ENCODE data around the gene TBC1D14. TPM values are rescaled to one million over a fixed set of nuclear protein-coding genes. Genes with fewer than 3 reads are reported as not detected.

TBC1D14 gene
- total and polyA plus RNA-seq, 2 of the 8 experiments (the other 6 are each of a cell fraction or from before 2014, with no cell fraction given) = 45.6 to 48.2 TPM

- 90% methylated on average over 21 of the region's 21 CpGs; no CpG with 5 or more reads in 1 of the 2 experiments for WGBS, 2 experiments (ENCODE audit: extremely low coverage in 1 of 2, insufficient coverage in 1 of 2, insufficient read length in 1 of 2, insufficient replicate concordance in 2 of 2, low coverage in 1 of 2, low lambda C conversion rate in 2 of 2, missing lambda C conversion rate in 1 of 2)
- Histone ChIP-seq H3K4ac (replicated peaks; ENCODE audit: insufficient read length, low read depth, low read length) (peak overlapping the region; percentile 29), H2AK5ac (ENCODE audit: low read depth, low read length) (no peak overlapping the region), H3K79me1 (ENCODE audit: low read depth, low read length) (no peaks in the 10 kb centered on the region), H3K4me2 (ENCODE audit: insufficient read depth in 1 of 2, low read depth in 2 of 2, low read length in 2 of 2) (no peak overlapping the region), H2BK5ac (ENCODE audit: low read depth, low read length) (no peak overlapping the region), H4K5ac (ENCODE audit: insufficient read length, low read depth, low read length) (no peak overlapping the region), H3K23me2 (ENCODE audit: low read depth, low read length) (no peaks in the 10 kb centered on the region), H3K9ac (replicated peaks in 1 of 4; ENCODE audit: extremely low read depth in 1 of 4, low read depth in 3 of 4, low read length in 3 of 4) (no peak overlapping the region; a peak in 1 of 7 replicates), H2AFZ (ENCODE audit: low read length) (no peak overlapping the region), H2BK20ac (ENCODE audit: low read length) (no peak overlapping the region), H3K18ac (ENCODE audit: extremely low read depth, low read length) (no peak overlapping the region), H2BK12ac (ENCODE audit: low read depth, low read length) (no peak overlapping the region), H2BK15ac (ENCODE audit: low read length) (no peak overlapping the region), H3K14ac (ENCODE audit: insufficient read length) (no peak overlapping the region), H3K56ac (replicated peaks; ENCODE audit: insufficient read length, low read depth, low read length) (no peak overlapping the region), H3K23ac (ENCODE audit: insufficient read length) (no peak overlapping the region), H4K91ac (replicated peaks; ENCODE audit: insufficient read length, low read length) (no peak overlapping the region), H3K4me3 (ENCODE audit: extremely low read depth in 1 of 4, insufficient read depth in 2 of 4, low read depth in 3 of 4, low read length in 4 of 4) (no peak overlapping the region), H2BK120ac (replicated peaks; ENCODE audit: low read depth, low read length) (no peak overlapping the region), H3K79me2 (ENCODE audit: control insufficient read depth in 1 of 2, insufficient read depth in 2 of 2, low read length in 2 of 2) (no peaks in the 10 kb centered on the region), H3K4me1 (replicated peaks in 1 of 4; ENCODE audit: control insufficient read depth in 3 of 4, insufficient read depth in 4 of 4, low read length in 3 of 4) (no peaks in the 10 kb centered on the region; a peak in 1 of 7 replicates), H3K27ac (ENCODE audit: low read depth, low read length) (no peak overlapping the region), H3K9me3 (ENCODE audit: insufficient read depth in 2 of 2, low read depth in 1 of 2, low read length in 1 of 2) (no peaks in the 10 kb centered on the region), H4K20me1 (replicated peaks in 1 of 2; ENCODE audit: control insufficient read depth in 1 of 2, insufficient read depth in 2 of 2, low read length in 2 of 2) (peaks cover 0 to 1% of the 10 kb centered on the region in 2 experiments), H3K27me3 (replicated peaks in 1 of 4; ENCODE audit: control insufficient read depth in 3 of 4, extremely low read depth in 1 of 4, insufficient read depth in 3 of 4, low read length in 3 of 4) (no peaks in the 10 kb centered on the region), H4K8ac (ENCODE audit: extremely low read depth, insufficient read depth, low read length) (peak overlapping the region; percentile 83), H3K36me3 (ENCODE audit: control insufficient read depth in 2 of 4, insufficient read depth in 4 of 4, low read length in 3 of 4) (no peaks in the 10 kb centered on the region)
- DNase-seq (ENCODE audit: low read depth in 1 of 2, low spot score in 2 of 2) = no peak
- CTCF ChIA-PET (ENCODE audit: partially characterized antibody) = interaction anchor here (0.6 to 7.3 kb wide), 9 partner anchors 13 to 394 kb away, joined by 3 to 67 read pairs (median 5); partner anchors contain the start of gene GRPEL1
- POLR2A ChIA-PET (ENCODE audit: partially characterized antibody) = interaction anchor here (1.5 to 3.0 kb wide), 2 partner anchors 21 to 106 kb away, joined by 3 to 14 read pairs; partner anchors contain the start of gene TBC1D14
- TF ChIP-seq, protein P1, sequence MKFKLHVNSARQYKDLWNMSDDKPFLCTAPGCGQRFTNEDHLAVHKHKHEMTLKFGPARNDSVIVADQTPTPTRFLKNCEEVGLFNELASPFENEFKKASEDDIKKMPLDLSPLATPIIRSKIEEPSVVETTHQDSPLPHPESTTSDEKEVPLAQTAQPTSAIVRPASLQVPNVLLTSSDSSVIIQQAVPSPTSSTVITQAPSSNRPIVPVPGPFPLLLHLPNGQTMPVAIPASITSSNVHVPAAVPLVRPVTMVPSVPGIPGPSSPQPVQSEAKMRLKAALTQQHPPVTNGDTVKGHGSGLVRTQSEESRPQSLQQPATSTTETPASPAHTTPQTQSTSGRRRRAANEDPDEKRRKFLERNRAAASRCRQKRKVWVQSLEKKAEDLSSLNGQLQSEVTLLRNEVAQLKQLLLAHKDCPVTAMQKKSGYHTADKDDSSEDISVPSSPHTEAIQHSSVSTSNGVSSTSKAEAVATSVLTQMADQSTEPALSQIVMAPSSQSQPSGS (IDR thresholded peaks at IDR 0.05; ENCODE audit: low read length) = no peak
- TF ChIP-seq RFX5 (IDR thresholded peaks at IDR 0.05; ENCODE audit: borderline replicate concordance, low read depth, low read length) (no peak), CBX8 (IDR thresholded peaks at IDR 0.05; ENCODE audit: borderline replicate concordance, low read depth, low read length) (no peak), CTBP2 (IDR thresholded peaks at IDR 0.05; ENCODE audit: borderline replicate concordance, insufficient read depth, insufficient read length, low read length) (no peak), YY1 (IDR thresholded peaks at IDR 0.05; ENCODE audit: low read depth, low read length) (no peak), RBBP5 (IDR thresholded peaks at IDR 0.05; ENCODE audit: borderline replicate concordance, low read depth, low read length) (no peak)
- no peak for FAIRE-seq
These were observed 21.8 kb upstream of the TBC1D14 start for GRCh38 chr4:6887591-6888371.
